ENCODE measurements around the gene SNAPIN.
A peak's percentile ranks its signal among the peaks of the same experiment; 100 is the strongest.

The SNAPIN gene

GRCh38 chr1:153658400-153659174 lies at the start of gene SNAPIN:
Gene SNAPIN (plus strand): TSS chr1:153658703. CDS start chr1:153658744, 41 bp downstream.
- TF ChIP-seq CTCF (IDR thresholded peaks at IDR 0.05; ENCODE audit: insufficient read depth, missing control alignments): no peak
- FAIRE-seq (no peak), DNase-seq (ENCODE audit: insufficient read length, low spot score) (peak; percentile 92)

DNA sequence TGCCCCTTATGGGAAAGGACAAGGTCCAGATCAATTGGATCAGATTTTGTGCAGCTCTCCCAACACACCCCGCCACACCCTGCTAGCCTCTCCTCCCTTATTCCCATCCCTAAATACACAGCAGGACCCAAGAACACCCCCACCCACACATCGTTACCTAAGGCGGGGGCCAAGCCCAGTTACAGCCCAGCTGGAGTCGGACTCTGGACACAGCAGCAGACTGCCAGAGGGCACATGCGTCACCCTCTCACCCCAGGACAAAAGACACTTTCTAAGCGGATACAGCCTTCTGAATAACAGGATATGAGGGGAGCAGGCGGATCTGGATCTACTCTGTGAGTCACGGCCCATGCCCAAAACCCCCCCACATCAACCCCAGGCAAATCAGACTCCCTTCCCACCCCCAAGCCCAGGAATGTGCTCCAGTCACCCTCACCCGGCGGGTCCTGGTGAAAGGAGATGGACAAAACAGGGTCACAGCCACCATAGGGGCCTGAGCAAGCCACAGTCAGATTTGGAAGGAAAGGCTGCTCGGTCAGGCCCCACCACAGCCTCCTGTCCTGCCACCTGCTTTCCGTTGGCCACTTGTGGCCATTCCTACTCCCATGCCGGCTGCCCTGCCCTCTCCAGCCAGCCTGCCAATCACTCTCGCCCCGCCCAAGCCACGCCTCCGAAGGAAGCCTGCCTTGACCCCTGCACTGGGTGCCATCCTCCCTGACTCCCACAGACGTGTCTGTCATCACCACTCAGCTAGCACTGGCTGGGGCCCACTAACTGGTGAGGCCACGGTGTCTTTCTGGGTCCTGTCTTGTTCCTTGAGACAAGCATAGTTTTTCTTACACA lies 49.5 kb upstream of the SNAPIN start:
- DNase-seq (ENCODE audit: insufficient read length, low spot score): no peak
- FAIRE-seq: no peak
- TF ChIP-seq CTCF (IDR thresholded peaks at IDR 0.05; ENCODE audit: insufficient read depth, missing control alignments): no peak

DNA sequence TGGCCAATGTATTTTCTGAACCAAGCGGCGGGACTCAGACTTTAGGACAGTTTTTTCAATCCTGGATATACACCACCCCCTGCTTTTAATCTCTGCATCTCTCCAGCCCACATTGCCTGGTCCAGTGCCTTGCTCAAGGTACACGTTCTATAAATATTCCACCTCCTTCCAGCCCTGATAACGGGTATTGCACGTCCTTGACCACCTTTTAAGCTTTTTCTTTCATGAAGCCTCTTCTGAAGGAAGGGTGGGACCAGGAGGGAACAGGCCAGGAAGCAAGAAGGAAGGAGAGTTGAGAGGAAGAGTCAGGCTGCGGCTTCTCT lies 49.0 kb upstream of the SNAPIN start:
- DNase-seq (ENCODE audit: insufficient read length, low spot score) (no peak), FAIRE-seq (no peak)
- no peak for TF ChIP-seq CTCF (IDR thresholded peaks at IDR 0.05; ENCODE audit: insufficient read depth, missing control alignments)

- no peak for TF ChIP-seq CTCF (IDR thresholded peaks at IDR 0.05; ENCODE audit: insufficient read depth, missing control alignments)
- DNase-seq (ENCODE audit: insufficient read length, low spot score) (no peak), FAIRE-seq (no peak)
These were observed 48.2 kb upstream of the SNAPIN start for GRCh38 chr1:153610334-153610733.

- DNase-seq (ENCODE audit: insufficient read length, low spot score) (no peak), FAIRE-seq (no peak)
- no peak for TF ChIP-seq CTCF (IDR thresholded peaks at IDR 0.05; ENCODE audit: insufficient read depth, missing control alignments)
These were observed 47.6 kb upstream of the SNAPIN start for GRCh38 chr1:153610811-153611301.

DNA sequence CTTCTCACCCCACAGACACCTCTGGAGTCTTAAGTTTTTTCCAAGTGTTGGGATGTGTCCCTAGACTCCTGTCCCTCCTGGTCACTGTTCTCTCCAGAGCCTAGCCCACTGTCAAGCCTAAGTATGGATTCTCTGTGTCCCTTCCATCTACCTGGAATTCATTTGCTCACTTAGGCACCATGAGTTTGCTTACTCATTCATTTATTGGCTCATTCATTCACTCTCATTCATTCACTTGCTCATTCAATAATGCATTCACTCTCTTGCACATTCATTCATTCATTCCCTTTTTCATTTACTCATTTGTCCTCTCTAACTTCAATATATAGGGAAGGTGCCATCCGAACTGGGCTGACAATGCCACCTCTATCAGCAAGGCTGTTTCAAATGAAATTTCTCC lies 47.1 kb upstream of the SNAPIN start:
- no peak for TF ChIP-seq CTCF (IDR thresholded peaks at IDR 0.05; ENCODE audit: insufficient read depth, missing control alignments)
- FAIRE-seq: no peak
- no peak for DNase-seq (ENCODE audit: insufficient read length, low spot score)
